ENCODE data around the gene VAV2.

Gene VAV2

GRCh38 chr9:133943781-133944745 lies 48.1 kb downstream of the VAV2 start:
- in situ Hi-C loops (cut with MboI; ENCODE audit: low sequenced_read_pairs): no loop called here

- in situ Hi-C loops (cut with MboI; ENCODE audit: low sequenced_read_pairs): no loop called here
Observed at GRCh38 chr9:133943036-133943780, 48.9 kb downstream of the VAV2 start.

GRCh38 chr9:133942206-133942975 lies 49.7 kb downstream of the VAV2 start:
- in situ Hi-C loops (cut with MboI; ENCODE audit: low sequenced_read_pairs): no loop called here

- in situ Hi-C loops (cut with MboI; ENCODE audit: low sequenced_read_pairs): no loop called here
Observed at GRCh38 chr9:133939845-133940244, 52.3 kb downstream of the VAV2 start.

GRCh38 chr9:133939171-133939785 lies 52.8 kb downstream of the VAV2 start:
- in situ Hi-C loops (cut with MboI; ENCODE audit: low sequenced_read_pairs): no loop called here

- in situ Hi-C loops (cut with MboI; ENCODE audit: low sequenced_read_pairs): no loop called here
Observed at GRCh38 chr9:133938753-133939152, 53.4 kb downstream of the VAV2 start.

GRCh38 chr9:133938086-133938485 lies 54.0 kb downstream of the VAV2 start:
- in situ Hi-C loops (cut with MboI; ENCODE audit: low sequenced_read_pairs): no loop called here

- in situ Hi-C loops (cut with MboI; ENCODE audit: low sequenced_read_pairs): no loop called here
Observed at GRCh38 chr9:133937120-133937519, 55.0 kb downstream of the VAV2 start.

GRCh38 chr9:133935328-133936005 lies 56.7 kb downstream of the VAV2 start:
- in situ Hi-C loops (cut with MboI; ENCODE audit: low sequenced_read_pairs): no loop called here

GRCh38 chr9:133934482-133935232 lies 57.5 kb downstream of the VAV2 start:
- in situ Hi-C loops (cut with MboI; ENCODE audit: low sequenced_read_pairs): no loop called here

- in situ Hi-C loops (cut with MboI; ENCODE audit: low sequenced_read_pairs): no loop called here
Observed at GRCh38 chr9:133933426-133934026, 58.6 kb downstream of the VAV2 start.

- in situ Hi-C loops (cut with MboI; ENCODE audit: low sequenced_read_pairs): no loop called here
Observed at GRCh38 chr9:133932633-133933032, 59.5 kb downstream of the VAV2 start.

- in situ Hi-C loops (cut with MboI; ENCODE audit: low sequenced_read_pairs): no loop called here
Observed at GRCh38 chr9:133932181-133932580, 59.9 kb downstream of the VAV2 start.

GRCh38 chr9:133930682-133931485 lies 61.2 kb downstream of the VAV2 start:
- in situ Hi-C loops (cut with MboI; ENCODE audit: low sequenced_read_pairs): no loop called here

- in situ Hi-C loops (cut with MboI; ENCODE audit: low sequenced_read_pairs): no loop called here
Observed at GRCh38 chr9:133930046-133930681, 62.0 kb downstream of the VAV2 start.

- in situ Hi-C loops (cut with MboI; ENCODE audit: low sequenced_read_pairs): no loop called here
Observed at GRCh38 chr9:133929599-133929998, 62.5 kb downstream of the VAV2 start.

- in situ Hi-C loops (cut with MboI; ENCODE audit: low sequenced_read_pairs): no loop called here
Observed at GRCh38 chr9:133928248-133928764, 63.8 kb downstream of the VAV2 start.

- in situ Hi-C loops (cut with MboI; ENCODE audit: low sequenced_read_pairs): no loop called here
Observed at GRCh38 chr9:133927041-133927440, 65.1 kb downstream of the VAV2 start.

All from HL-60/S4 treated with phorbol 12-myristate 13-acetate at 8.2 ng/mL for 4 days and 3 days (cell line).